KG1 (cell line): Measurements from ENCODE around the gene BRI3.
"Not testable (repeated sequence)": the region's sequence is repeated elsewhere in the genome, so short reads cannot be mapped to it uniquely, and the experiment has no call there.

ENCODE experiments used
- DNase-seq: peaks from one replicate; lab custom pipeline; 2025; lab: John Stamatoyannopoulos, UW

The BRI3 gene

DNA sequence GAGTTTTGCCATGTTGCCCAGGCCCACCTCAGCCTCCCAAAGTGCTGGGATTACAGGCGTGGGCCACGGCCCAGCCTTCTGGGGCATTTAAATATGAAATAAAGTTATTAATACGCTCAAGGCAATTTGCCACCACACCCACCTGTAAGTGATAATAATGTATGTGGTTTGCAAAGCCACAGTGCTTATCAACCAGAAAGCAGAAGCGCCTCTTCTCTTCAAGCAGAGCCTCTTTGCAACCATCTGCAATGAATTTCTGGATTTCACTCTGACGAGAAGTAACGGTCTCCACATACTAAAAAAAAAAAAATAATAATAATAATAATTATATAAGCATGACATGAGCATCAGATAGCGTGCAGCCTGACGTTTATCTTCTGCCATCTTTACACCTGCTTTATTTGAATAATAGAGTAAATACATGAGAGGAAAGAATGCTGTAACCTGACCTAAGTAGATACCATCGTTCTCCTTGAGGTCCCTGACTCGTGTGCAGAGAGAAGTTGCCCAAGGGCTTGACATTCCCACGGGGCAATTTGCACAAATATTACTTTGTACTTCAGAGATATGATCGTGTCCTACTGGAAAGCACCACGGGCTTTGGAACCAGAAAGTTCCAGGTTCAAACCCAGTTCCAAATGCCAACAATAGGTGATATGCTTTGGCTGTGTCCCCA, 34.0 kb downstream of the BRI3 start:
- no peak for DNase-seq

DNA sequence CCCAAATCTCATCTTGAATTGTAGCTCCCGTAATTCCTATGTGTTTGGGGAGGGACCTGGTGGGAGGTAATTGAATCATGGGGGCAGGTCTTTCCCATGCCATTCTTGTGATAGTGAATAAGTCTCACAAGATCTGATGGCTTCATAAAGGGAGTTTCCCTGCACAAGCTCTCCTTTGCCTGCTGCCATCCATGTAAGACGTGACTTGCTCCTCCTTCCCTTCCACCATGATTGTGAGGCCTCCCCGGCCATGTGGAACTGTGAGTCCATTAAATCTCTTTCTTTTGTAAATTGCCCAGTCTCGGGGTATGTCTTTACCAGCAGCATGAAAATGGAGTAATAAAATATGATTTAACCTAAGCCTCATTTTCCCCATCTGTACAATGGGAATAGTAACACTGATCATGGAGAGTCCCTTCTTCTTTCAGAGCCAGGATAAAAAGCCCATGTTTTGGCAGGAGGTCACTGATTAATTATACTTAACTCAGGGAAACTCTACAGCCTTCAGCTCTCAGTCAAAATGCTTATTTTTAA, 34.6 kb downstream of the BRI3 start:
- not testable (repeated sequence) for DNase-seq

DNA sequence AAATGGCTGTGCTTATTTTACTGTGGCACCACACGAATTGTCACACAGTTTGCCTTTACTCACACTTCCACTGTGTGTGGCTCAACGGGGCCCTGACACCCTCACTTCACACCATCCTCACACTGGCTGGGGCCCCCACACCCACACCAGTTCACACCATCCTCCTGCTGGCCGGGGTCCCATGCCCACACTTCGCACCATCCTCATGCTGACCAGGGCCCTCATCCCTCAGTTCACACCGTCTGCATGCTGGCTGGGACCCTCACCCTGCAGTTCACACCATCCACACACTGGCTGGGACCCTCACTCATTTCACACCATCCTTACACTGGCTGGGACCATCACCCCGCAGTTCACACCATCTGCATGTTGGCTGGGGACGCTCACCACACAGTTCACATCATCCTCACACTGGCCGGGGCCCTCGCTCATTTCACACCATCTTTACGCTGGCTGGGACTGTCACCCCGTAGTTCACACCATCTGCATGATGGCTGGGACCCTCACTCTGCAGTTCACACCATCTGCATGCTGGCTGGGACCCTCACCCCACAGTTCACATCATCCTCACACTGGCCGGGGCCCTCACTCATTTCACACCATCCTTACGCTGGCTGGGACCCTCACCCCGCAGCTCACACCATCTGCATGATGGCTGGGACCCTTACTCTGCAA, 36.0 kb downstream of the BRI3 start:
- DNase-seq: no peak

GRCh38 chr7:98319176-98319575, 37.7 kb downstream of the BRI3 start:
- no peak for DNase-seq

- DNase-seq: no peak
Observed at GRCh38 chr7:98321301-98321700, 39.8 kb downstream of the BRI3 start.

DNA sequence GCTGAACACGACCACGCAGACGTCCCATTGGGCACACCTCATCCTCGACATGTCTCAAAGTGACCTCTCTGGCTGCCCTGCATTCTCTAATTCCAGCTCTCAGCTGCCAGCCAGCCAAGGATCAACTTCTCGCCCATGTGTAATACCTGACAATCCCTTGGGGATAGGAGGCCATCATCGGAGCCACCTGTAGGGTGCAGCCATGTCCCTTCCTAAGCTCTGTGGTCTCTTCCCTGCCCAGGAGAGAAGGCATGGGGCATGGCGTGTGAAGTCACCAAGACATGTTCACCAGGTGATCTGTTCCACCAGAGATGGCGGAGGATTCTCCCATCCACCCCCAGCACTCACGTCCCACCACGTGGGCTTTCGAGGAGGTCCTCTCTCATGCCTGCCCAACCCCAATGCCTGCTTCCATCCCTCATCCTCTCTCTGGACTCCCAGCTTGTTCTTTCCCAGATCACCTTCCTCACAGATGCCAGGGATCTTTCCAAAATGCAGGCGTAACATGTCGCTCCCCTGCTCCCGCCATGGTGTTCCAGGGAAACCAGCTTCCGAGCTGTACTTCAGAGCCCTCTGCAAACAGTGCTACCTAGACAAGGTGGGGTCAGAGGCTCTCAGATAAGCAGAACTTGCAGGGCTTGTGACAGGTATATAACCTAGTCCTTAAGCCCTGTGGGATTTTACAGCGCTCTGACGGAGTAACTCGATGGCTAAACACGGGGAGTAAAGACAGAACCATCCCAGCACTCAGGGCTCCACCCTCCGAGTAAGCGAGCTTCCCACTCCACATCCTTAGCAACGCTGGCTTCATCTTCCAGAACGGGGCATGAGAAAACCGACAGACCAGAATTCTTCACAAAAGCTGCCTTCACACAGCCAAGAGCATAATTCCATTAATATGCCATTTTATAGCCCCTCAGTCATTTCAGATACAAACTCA, 41.1 kb downstream of the BRI3 start:
- DNase-seq: no peak

DNA sequence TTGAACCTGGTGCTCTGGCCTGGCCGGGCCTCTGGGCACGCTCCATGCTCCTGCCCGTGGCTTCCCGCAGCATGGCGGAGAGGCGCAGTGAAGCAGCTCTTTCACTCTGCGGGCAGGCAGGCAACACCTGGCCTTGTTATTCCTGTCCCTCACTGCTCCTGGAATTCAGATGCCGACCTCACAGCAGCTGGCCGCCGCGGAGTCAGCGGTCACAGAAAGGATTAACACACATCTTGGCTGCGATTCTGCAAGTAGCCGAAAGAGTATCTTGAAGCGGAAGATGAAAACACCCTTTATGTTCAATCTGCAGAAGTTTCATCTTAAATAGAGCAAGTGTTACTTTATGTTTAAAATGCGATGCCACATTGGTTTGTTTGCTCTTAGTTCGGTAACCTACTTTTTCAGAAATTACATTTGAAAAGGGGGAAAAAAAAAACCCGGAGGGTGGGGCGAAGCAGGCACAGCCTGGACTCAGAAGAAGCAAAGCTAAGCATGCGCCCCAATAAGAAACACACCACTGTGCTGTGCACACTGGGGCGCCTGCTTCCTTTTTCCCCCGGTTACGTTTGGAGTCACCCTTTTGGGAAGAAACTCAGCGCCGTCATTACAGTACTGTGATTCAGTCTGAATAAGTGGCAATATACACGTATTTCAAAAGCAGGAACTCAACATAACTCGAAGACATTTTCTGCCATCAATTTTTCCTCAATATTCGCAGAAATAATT, 42.3 kb downstream of the BRI3 start:
- no peak for DNase-seq

DNA sequence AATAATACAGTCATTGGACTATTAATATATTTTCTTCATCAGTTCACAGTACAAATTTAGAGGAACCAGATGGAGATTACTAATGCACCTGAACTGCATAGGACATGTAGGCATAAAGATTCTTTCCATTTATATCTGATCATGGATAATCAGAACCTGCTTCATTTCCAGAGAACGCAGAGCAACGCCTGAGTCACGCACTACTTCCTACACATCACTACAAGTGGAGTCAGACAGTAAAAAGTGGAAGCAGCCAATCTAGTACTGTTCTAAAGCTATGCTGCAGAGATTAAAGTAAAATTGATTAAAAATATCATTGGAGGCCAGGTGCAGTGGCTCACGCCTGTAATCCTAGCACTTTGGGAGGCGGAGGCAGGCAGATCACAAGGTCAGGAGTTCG, 43.3 kb downstream of the BRI3 start:
- no peak for DNase-seq

DNA sequence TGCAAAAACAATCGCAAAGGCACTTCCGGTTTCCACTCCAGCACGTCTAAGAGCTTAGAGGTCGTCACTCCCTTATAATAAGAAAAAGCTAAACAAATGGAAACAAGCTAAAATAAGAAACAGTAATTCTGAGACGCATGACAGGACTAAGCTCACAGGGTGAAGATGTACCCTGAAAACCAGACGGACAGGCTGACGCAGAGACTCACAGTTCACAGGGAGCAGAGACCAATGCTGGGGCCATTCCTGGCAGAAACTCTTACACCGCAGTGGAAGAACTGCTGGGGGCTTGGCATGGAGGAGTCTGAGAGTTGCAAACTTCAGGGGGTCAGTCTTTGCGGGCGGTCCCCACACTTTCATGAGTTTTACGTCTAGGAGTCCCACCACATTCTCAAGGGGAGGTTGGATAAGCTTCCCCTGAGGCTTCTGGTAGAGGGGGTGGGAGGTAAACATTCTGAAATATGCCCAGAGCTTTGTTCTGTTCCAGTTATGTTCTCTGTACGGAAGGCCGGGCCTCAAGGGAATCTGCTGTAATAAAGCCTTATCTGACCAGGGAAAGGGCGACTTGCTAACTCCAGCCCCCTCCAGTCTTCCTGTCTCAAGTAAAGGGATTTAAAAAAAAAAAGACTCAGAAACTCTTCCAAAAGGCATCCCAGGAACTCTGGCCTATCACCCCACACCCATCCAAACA, 47.8 kb downstream of the BRI3 start:
- no peak for DNase-seq

- DNase-seq: no peak
Observed at GRCh38 chr7:98329791-98330373, 48.4 kb downstream of the BRI3 start.

DNA sequence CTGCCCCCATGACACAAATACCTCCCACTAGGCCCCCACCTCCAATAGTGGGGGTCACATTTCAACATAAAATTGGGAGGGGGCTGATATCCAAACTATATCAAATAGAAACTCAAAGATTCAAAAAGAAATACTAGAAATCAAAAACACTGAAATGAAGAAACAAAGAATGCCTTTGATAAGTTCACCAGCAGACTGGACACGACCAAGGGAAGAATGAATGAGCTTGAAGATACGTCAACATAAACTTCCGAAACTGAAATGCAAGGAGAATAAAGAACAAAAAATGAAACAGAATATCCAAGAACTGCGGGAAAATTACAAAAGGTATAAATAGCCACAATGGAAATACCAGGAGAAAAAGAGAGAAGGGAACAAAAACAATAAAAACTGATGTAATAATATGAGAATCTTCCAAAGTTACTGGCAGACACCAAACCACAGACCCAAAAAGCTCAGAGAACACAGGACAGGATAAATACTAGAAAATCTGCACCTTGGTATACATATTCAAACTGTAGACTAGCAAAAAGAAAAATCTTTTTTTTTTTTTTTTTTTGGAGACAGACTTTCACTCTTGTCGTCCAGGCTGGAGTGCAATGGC, 49.5 kb downstream of the BRI3 start:
- DNase-seq: no peak

- DNase-seq: no peak
Observed at GRCh38 chr7:98334081-98334480, 52.6 kb downstream of the BRI3 start.

GRCh38 chr7:98335411-98335977, 54.0 kb downstream of the BRI3 start:
- DNase-seq: no peak

GRCh38 chr7:98338441-98338840, 57.0 kb downstream of the BRI3 start:
- no peak for DNase-seq

DNA sequence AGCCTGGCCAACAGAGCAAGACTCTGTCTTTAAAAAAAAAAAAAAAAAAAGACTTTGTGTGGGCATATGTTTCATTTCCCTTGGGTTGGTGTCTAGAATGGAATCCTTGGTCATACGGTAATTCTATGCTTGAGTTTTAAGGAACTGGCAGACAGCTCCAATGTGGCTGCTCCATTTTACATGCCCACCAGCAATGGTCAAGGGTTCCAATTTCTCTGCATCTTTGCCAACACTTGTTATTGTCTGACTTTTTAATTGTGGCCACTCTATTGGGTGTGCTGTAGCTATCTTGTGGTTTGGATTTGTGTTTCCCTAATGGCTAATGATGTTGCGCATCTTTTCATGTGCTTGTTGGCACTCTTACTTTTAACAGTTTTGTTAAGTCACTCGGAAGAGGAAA, 57.6 kb downstream of the BRI3 start:
- DNase-seq: no peak

- no peak for DNase-seq
Observed at GRCh38 chr7:98341106-98341505, 59.6 kb downstream of the BRI3 start.
